ENCODE measurements around the gene CCDC50.

The CCDC50 gene

DNA sequence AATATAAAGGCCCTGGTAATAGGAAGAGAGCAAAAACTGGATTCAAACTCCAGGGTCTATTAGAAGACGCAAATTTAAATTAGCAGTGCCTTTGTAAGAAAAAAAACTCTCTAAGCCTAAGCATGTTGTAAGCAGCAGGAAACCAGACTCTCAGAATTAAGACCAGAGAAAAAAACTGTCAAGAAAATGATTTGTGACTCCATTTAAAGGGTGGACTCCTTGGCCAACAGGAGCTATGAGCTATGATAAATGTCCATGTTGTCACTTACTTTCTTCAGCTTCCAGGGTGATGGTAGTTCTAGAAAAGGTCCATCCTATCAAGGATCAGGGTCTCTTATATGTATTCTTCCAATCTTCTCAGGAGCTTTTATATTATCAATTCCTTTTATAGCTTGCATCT is 34.9 kb upstream of the CCDC50 start:
- no peak for ATAC-seq

GRCh38 chr3:191296041-191296541 is 33.1 kb upstream of the CCDC50 start:
- TF ChIP-seq TSHZ2 (CRISPR knock-in tag; IDR thresholded peaks at IDR 0.05) (no peak), ZFP30 (CRISPR knock-in tag; IDR thresholded peaks at IDR 0.05) (no peak), RARB (CRISPR knock-in tag; IDR thresholded peaks at IDR 0.05) (no peak), ZFP3 (CRISPR knock-in tag; IDR thresholded peaks at IDR 0.05) (no peak), ZNF565 (CRISPR knock-in tag; conservative IDR thresholded peaks at IDR 0.05; ENCODE audit: low read depth) (no peak), ZNF8 (CRISPR knock-in tag; IDR thresholded peaks at IDR 0.05) (no peak), TCF4 (CRISPR knock-in tag; IDR thresholded peaks at IDR 0.05; ENCODE audit: borderline replicate concordance) (no peak), PPARA (CRISPR knock-in tag; IDR thresholded peaks at IDR 0.05; ENCODE audit: borderline replicate concordance) (no peak), BACH2 (CRISPR knock-in tag; IDR thresholded peaks at IDR 0.05; ENCODE audit: borderline replicate concordance) (no peak)
- TF ChIP-seq, protein P1, sequence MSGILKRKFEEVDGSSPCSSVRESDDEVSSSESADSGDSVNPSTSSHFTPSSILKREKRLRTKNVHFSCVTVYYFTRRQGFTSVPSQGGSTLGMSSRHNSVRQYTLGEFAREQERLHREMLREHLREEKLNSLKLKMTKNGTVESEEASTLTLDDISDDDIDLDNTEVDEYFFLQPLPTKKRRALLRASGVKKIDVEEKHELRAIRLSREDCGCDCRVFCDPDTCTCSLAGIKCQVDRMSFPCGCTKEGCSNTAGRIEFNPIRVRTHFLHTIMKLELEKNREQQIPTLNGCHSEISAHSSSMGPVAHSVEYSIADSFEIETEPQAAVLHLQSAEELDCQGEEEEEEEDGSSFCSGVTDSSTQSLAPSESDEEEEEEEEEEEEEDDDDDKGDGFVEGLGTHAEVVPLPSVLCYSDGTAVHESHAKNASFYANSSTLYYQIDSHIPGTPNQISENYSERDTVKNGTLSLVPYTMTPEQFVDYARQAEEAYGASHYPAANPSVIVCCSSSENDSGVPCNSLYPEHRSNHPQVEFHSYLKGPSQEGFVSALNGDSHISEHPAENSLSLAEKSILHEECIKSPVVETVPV (CRISPR knock-in tag; IDR thresholded peaks at IDR 0.05): no peak
- TF ChIP-seq, protein P2, sequence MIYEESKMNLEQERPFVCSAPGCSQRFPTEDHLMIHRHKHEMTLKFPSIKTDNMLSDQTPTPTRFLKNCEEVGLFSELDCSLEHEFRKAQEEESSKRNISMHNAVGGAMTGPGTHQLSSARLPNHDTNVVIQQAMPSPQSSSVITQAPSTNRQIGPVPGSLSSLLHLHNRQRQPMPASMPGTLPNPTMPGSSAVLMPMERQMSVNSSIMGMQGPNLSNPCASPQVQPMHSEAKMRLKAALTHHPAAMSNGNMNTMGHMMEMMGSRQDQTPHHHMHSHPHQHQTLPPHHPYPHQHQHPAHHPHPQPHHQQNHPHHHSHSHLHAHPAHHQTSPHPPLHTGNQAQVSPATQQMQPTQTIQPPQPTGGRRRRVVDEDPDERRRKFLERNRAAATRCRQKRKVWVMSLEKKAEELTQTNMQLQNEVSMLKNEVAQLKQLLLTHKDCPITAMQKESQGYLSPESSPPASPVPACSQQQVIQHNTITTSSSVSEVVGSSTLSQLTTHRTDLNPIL (CRISPR knock-in tag; IDR thresholded peaks at IDR 0.05; ENCODE audit: low read depth): no peak
- ATAC-seq: no peak

More for the DNA sequence above, 34.9 kb upstream of the CCDC50 start:
- TF ChIP-seq, protein P2 (CRISPR knock-in tag; IDR thresholded peaks at IDR 0.05; ENCODE audit: low read depth): no peak
- TF ChIP-seq ZNF8 (CRISPR knock-in tag; IDR thresholded peaks at IDR 0.05): no peak
- TF ChIP-seq ZFP30 (CRISPR knock-in tag; IDR thresholded peaks at IDR 0.05): no peak
- TF ChIP-seq OSR1 (CRISPR knock-in tag; IDR thresholded peaks at IDR 0.05): no peak
- no peak for TF ChIP-seq BACH2 (CRISPR knock-in tag; IDR thresholded peaks at IDR 0.05; ENCODE audit: borderline replicate concordance)
- no peak for TF ChIP-seq ZNF565 (CRISPR knock-in tag; conservative IDR thresholded peaks at IDR 0.05; ENCODE audit: low read depth)
- TF ChIP-seq GLIS3 (CRISPR knock-in tag; IDR thresholded peaks at IDR 0.05): no peak
- TF ChIP-seq ISL1 (CRISPR knock-in tag; IDR thresholded peaks at IDR 0.05): no peak
- TF ChIP-seq RARB (CRISPR knock-in tag; IDR thresholded peaks at IDR 0.05): no peak
- TF ChIP-seq CSDC2 (CRISPR knock-in tag; IDR thresholded peaks at IDR 0.05): no peak
- TF ChIP-seq TCF4 (CRISPR knock-in tag; IDR thresholded peaks at IDR 0.05; ENCODE audit: borderline replicate concordance): no peak
- no peak for TF ChIP-seq ZC3H10 (CRISPR knock-in tag; IDR thresholded peaks at IDR 0.05)
- no peak for TF ChIP-seq ZFP3 (CRISPR knock-in tag; IDR thresholded peaks at IDR 0.05)

GRCh38 chr3:191298846-191299245 is 30.3 kb upstream of the CCDC50 start:
- no peak for TF ChIP-seq CSDC2 (CRISPR knock-in tag; IDR thresholded peaks at IDR 0.05)
- no peak for TF ChIP-seq RARB (CRISPR knock-in tag; IDR thresholded peaks at IDR 0.05)
- TF ChIP-seq GLIS3 (CRISPR knock-in tag; IDR thresholded peaks at IDR 0.05): no peak
- TF ChIP-seq ARNTL (CRISPR knock-in tag; IDR thresholded peaks at IDR 0.05; ENCODE audit: borderline replicate concordance, low read depth): no peak
- TF ChIP-seq TSHZ2 (CRISPR knock-in tag; IDR thresholded peaks at IDR 0.05): no peak
- no peak for TF ChIP-seq PPARA (CRISPR knock-in tag; IDR thresholded peaks at IDR 0.05; ENCODE audit: borderline replicate concordance)
- no peak for TF ChIP-seq TOX (CRISPR knock-in tag; IDR thresholded peaks at IDR 0.05; ENCODE audit: borderline replicate concordance)
- no peak for TF ChIP-seq ZC3H10 (CRISPR knock-in tag; IDR thresholded peaks at IDR 0.05)
- no peak for TF ChIP-seq BACH2 (CRISPR knock-in tag; IDR thresholded peaks at IDR 0.05; ENCODE audit: borderline replicate concordance)
- no peak for TF ChIP-seq ISL1 (CRISPR knock-in tag; IDR thresholded peaks at IDR 0.05)
- TF ChIP-seq ESRRG (CRISPR knock-in tag; IDR thresholded peaks at IDR 0.05): no peak
- TF ChIP-seq ZNF565 (CRISPR knock-in tag; conservative IDR thresholded peaks at IDR 0.05; ENCODE audit: low read depth): no peak
- TF ChIP-seq, protein P3, sequence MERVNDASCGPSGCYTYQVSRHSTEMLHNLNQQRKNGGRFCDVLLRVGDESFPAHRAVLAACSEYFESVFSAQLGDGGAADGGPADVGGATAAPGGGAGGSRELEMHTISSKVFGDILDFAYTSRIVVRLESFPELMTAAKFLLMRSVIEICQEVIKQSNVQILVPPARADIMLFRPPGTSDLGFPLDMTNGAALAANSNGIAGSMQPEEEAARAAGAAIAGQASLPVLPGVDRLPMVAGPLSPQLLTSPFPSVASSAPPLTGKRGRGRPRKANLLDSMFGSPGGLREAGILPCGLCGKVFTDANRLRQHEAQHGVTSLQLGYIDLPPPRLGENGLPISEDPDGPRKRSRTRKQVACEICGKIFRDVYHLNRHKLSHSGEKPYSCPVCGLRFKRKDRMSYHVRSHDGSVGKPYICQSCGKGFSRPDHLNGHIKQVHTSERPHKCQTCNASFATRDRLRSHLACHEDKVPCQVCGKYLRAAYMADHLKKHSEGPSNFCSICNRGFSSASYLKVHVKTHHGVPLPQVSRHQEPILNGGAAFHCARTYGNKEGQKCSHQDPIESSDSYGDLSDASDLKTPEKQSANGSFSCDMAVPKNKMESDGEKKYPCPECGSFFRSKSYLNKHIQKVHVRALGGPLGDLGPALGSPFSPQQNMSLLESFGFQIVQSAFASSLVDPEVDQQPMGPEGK (CRISPR knock-in tag; IDR thresholded peaks at IDR 0.05; ENCODE audit: borderline replicate concordance): no peak
- TF ChIP-seq SNAI2 (CRISPR knock-in tag; IDR thresholded peaks at IDR 0.05): no peak
- TF ChIP-seq ZNF70 (CRISPR knock-in tag; IDR thresholded peaks at IDR 0.05): no peak
- no peak for TF ChIP-seq ZFP30 (CRISPR knock-in tag; IDR thresholded peaks at IDR 0.05)
- TF ChIP-seq, protein P1 (CRISPR knock-in tag; IDR thresholded peaks at IDR 0.05): no peak
- no peak for TF ChIP-seq ZNF8 (CRISPR knock-in tag; IDR thresholded peaks at IDR 0.05)
- no peak for TF ChIP-seq TCF4 (CRISPR knock-in tag; IDR thresholded peaks at IDR 0.05; ENCODE audit: borderline replicate concordance)
- TF ChIP-seq ZFP3 (CRISPR knock-in tag; IDR thresholded peaks at IDR 0.05): no peak
- no peak for ATAC-seq

Measured in SK-N-SH treated with all-trans-retinoic acid at 6 μM for 48 hours (cell line).